ENCODE results near the gene PCDHB8.
"Not testable (repeated sequence)": the region's sequence is repeated elsewhere in the genome, so short reads cannot be mapped to it uniquely, and the experiment has no call there.

Gene PCDHB8

GRCh38 chr5:141184117-141184855 lies 6.7 kb downstream of the PCDHB8 start:
- DNase-seq, result not testable (repeated sequence)

DNA sequence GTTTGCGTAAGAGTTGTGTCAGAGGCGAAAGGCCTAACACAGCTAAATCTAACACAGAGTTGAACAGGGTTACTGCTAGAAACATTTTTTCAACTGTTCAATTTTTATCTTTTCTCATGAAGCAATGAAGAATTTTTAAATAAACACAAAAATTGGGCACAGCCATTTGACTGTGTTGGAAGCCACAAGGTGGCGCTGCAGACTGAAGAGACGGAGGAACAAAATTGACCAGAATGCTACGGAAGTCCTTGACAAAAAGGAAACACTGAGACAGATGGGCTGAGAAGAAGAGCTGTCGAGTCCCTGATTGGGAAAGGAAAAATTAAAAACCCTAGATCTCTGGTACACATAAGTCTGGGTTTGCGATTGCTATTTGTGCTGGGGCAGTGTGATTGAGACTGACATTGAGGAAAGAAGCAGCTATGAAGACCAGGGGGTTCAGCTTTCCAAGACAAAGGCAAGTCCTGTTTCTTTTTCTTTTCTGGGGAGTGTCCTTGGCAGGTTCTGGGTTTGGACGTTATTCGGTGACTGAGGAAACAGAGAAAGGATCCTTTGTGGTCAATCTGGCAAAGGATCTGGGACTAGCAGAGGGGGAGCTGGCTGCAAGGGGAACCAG lies 9.4 kb downstream of the PCDHB8 start, which contains the start of gene PCDHB9:
PCDHB9 (plus strand) TSS at position 265 of the 616 bp plus-strand sequence; CDS start at position 423, 158 bp downstream.
- peak; percentile 26 for DNase-seq

DNA sequence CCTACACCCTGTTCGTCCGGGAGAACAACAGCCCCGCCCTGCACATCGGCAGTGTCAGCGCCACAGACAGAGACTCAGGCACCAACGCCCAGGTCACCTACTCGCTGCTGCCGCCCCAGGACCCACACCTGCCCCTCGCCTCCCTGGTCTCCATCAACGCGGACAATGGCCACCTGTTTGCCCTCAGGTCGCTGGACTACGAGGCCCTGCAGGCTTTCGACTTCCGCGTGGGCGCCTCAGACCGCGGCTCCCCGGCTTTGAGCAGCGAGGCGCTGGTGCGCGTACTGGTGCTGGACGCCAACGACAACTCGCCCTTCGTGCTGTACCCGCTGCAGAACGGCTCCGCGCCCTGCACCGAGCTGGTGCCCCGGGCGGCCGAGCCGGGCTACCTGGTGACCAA lies 11.1 kb downstream of the PCDHB8 start:
- DNase-seq, result not testable (repeated sequence)

DNA sequence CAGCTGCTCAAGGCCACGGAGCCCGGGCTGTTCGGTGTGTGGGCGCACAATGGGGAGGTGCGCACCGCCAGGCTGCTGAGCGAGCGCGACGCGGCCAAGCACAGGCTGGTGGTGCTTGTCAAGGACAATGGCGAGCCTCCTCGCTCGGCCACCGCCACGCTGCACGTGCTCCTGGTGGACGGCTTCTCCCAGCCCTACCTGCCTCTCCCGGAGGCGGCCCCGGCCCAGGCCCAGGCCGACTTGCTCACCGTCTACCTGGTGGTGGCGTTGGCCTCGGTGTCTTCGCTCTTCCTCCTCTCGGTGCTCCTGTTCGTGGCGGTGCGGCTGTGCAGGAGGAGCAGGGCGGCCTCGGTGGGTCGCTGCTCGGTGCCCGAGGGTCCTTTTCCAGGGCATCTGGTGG lies 11.5 kb downstream of the PCDHB8 start:
- DNase-seq, result not testable (repeated sequence)

DNA sequence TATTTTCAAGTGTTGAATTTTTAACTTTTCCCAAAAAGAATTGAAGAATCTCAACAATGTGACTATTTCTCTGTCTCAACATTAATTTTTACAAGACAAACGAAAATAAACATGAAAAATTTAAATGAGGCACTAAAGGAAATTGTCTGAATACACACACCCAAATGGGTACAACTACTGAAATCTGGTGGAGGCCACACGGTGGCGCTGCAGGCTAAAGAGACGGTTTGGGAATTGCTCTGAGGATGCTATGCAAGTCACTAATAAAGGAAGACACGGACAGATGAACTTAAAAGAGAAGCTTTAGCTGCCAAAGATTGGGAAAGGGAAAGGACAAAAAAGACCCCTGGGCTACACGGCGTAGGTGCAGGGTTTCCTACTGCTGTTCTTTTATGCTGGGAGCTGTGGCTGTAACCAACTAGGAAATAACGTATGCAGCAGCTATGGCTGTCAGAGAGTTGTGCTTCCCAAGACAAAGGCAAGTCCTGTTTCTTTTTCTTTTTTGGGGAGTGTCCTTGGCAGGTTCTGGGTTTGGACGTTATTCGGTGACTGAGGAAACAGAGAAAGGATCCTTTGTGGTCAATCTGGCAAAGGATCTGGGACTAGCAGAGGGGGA lies 14.6 kb downstream of the PCDHB8 start, which contains the start of gene PCDHB10:
PCDHB10 (plus strand) TSS at position 244 of the 616 bp plus-strand sequence; CDS start at position 444, 200 bp downstream.
- DNase-seq, result peak; percentile 19

DNA sequence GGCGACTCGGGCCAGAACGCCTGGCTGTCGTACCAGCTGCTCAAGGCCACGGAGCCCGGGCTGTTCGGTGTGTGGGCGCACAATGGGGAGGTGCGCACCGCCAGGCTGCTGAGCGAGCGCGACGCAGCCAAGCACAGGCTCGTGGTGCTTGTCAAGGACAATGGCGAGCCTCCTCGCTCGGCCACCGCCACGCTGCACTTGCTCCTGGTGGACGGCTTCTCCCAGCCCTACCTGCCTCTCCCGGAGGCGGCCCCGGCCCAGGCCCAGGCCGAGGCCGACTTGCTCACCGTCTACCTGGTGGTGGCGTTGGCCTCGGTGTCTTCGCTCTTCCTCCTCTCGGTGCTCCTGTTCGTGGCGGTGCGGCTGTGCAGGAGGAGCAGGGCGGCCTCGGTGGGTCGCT lies 16.7 kb downstream of the PCDHB8 start:
- DNase-seq, result not testable (repeated sequence)

DNA sequence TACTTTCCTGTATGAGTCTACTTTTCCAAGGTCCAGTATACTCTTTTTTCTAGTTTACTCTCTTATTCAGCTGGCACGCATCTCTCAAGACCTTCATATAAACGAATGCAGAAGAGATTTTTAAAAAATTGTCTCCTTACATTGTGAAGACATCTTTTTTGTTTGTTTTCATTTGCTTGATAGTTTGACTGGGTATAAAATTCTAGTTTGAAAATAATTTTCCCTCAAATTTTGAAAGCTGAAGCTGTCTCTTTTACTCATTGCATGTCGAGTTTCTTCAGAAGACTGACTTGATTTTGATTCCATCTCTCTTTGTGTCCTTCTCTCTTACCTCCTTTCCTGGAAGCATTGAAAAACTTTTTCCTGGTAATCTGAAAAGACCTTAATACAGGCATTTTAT lies 18.8 kb downstream of the PCDHB8 start:
- DNase-seq, result no peak

DNA sequence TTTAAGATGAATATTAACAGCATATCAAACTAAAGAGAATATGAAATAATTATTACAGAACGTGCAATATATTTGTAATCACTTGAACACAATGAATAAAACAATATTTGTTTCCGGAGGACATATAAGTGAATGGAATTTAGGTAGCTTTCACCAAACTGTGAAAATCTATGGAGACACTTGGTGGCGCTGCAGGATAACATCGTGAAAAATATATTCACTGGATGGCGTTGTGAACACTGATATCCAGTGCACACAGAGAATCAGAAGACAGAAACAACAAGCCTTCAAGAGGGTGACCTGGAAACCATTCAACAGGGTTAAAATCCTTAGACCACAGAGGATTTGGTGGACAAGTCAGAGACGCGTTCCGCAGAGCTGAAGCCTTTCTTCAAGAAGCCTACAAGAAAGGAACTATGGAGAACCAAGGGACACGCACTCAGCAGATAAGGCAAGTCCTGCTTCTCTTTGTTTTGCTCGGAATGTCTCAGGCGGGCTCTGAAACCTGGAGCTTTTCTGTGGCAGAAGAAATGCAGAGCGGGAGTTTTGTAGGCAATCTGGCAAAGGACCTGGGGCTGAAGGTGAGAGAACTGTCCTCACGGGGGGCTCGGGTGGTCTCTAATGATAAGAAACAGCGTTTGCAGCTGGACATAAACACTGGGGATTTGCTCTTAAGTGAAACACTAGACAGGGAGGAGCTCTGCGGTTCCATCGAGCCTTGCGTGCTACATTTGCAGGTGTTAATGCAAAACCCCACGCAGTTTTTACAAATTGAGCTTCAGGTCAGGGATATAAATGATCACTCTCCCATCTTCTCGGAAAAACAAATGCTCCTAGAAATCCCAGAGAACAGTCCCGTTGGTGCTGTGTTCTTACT lies 22.0 kb downstream of the PCDHB8 start, which contains the start of gene PCDHB11:
PCDHB11 (plus strand) TSS at position 269 of the 877 bp plus-strand sequence; CDS start at position 417, 148 bp downstream.
- peak; percentile 2 for DNase-seq

DNA sequence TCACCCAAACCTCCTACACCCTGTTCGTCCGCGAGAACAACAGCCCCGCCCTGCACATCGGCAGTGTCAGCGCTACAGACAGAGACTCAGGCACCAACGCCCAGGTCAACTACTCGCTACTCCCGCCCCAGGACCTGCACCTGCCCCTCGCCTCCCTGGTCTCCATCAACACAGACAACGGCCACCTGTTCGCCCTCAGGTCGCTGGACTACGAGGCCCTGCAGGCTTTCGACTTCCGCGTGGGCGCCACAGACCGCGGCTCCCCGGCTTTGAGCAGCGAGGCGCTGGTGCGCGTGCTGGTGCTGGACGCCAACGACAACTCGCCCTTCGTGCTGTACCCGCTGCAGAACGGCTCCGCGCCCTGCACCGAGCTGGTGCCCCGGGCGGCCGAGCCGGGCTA lies 23.5 kb downstream of the PCDHB8 start:
- not testable (repeated sequence) for DNase-seq

DNA sequence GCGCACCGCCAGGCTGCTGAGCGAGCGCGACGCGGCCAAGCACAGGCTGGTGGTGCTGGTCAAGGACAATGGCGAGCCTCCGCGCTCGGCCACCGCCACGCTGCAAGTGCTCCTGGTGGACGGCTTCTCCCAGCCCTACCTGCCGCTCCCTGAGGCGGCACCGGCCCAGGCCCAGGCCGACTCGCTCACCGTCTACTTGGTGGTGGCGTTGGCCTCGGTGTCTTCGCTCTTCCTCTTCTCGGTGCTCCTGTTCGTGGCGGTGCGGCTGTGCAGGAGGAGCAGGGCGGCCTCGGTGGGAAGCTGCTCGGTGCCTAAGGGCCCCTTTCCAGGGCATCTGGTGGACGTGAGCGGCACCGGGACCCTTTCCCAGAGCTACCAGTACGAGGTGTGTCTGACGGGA lies 24.1 kb downstream of the PCDHB8 start:
- not testable (repeated sequence) for DNase-seq

DNA sequence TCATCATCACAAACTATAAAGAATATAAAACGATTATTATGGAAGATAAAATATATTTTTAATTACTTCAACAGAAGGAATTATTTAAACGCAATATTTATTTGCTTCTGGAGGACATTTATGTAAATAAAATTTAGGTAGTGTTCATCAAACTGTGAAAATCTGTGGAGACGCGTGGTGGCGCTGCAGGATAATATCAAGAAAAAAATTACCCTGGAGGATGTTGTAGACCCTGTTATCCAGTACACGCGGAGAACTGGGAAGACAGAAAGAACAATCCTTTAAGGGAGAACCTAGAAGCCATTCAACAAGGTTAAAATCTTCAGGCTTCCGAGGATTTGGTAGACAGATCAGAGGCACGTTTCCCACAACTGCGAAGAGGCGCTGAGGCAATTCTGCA lies 30.9 kb downstream of the PCDHB8 start, which contains the start of gene PCDHB12:
PCDHB12 (plus strand) TSS at position 242 of the 400 bp plus-strand sequence. CDS start 189 bp downstream, outside the sequence.
- DNase-seq, result peak; percentile 3

DNA sequence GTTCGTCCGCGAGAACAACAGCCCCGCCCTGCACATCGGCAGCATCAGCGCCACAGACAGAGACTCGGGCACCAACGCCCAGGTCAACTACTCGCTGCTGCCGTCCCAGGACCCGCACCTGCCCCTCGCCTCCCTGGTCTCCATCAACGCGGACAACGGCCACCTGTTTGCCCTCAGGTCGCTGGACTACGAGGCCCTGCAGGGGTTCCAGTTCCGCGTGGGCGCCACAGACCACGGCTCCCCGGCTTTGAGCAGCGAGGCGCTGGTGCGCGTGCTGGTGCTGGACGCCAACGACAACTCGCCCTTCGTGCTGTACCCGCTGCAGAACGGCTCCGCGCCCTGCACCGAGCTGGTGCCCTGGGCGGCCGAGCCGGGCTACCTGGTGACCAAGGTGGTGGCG lies 32.7 kb downstream of the PCDHB8 start:
- not testable (repeated sequence) for DNase-seq

GRCh38 chr5:141210849-141211248 lies 33.3 kb downstream of the PCDHB8 start:
- not testable (repeated sequence) for DNase-seq

GRCh38 chr5:141213656-141214339 lies 36.2 kb downstream of the PCDHB8 start, which contains the start of gene PCDHB13:
PCDHB13 (plus strand) TSS chr5:141213919; CDS start chr5:141214124, 205 bp downstream.
- peak; percentile 18 for DNase-seq

DNA sequence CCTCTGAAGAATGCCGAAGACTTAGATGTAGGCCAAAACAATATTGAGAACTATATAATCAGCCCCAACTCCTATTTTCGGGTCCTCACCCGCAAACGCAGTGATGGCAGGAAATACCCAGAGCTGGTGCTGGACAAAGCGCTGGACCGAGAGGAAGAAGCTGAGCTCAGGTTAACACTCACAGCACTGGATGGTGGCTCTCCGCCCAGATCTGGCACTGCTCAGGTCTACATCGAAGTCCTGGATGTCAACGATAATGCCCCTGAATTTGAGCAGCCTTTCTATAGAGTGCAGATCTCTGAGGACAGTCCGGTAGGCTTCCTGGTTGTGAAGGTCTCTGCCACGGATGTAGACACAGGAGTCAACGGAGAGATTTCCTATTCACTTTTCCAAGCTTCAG lies 37.0 kb downstream of the PCDHB8 start:
- DNase-seq, result not testable (repeated sequence)

DNA sequence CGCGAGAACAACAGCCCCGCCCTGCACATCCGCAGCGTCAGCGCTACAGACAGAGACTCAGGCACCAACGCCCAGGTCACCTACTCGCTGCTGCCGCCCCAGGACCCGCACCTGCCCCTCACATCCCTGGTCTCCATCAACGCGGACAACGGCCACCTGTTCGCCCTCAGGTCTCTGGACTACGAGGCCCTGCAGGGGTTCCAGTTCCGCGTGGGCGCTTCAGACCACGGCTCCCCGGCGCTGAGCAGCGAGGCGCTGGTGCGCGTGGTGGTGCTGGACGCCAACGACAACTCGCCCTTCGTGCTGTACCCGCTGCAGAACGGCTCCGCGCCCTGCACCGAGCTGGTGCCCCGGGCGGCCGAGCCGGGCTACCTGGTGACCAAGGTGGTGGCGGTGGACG lies 37.9 kb downstream of the PCDHB8 start:
- not testable (repeated sequence) for DNase-seq

GRCh38 chr5:141216035-141216434 lies 38.4 kb downstream of the PCDHB8 start:
- not testable (repeated sequence) for DNase-seq

GRCh38 chr5:141223112-141223783 lies 45.7 kb downstream of the PCDHB8 start, which contains the start of gene PCDHB14:
PCDHB14 (plus strand) TSS chr5:141223343; CDS start chr5:141223506, 163 bp downstream.
- DNase-seq, result peak; percentile 14

DNA sequence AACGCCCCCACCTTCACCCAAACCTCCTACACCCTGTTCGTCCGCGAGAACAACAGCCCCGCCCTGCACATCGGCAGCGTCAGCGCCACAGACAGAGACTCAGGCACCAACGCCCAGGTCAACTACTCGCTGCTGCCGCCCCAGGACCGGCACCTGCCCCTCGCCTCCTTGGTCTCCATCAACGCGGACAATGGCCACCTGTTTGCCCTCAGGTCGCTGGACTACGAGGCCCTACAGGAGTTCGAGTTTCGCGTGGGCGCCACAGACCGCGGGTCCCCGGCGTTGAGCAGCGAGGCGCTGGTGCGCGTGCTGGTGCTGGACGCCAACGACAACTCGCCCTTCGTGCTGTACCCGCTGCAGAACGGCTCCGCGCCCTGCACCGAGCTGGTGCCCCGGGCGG lies 47.3 kb downstream of the PCDHB8 start:
- not testable (repeated sequence) for DNase-seq

- not testable (repeated sequence) for DNase-seq
These were observed 47.8 kb downstream of the PCDHB8 start for GRCh38 chr5:141225421-141225820.
